ENCODE measurements around the gene RBM39.

DNA sequence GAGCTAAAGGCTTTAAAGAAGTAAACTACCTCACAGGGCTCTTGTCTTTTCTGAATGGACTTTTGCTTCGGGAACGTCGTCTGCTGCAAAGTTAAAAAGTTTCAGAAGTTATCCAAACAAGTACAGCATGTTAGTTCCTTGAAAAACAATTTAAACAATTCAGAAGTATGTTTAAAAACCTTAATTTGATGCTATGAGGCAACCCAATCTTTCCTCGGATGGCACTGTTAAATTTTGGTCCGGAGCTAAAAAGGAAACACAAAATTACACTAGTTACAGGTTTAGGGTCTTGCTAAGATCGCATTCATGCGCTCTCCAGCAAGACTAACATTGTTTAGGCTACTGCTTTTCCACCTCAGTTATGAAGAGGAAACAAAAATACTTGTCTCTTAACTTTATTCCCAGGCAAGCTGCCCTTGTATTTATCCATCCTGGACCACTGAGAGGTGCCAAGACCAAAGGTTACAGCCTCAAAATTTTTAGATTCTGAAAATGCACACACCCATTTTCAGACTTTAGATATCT is 12.7 kb downstream of the RBM39 start:
- TF ChIP-seq SRF (IDR thresholded peaks at IDR 0.05; ENCODE audit: low read depth in 2 of 2, low read length in 2 of 2): no peak
- TF ChIP-seq, protein P1, sequence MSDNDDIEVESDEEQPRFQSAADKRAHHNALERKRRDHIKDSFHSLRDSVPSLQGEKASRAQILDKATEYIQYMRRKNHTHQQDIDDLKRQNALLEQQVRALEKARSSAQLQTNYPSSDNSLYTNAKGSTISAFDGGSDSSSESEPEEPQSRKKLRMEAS (IDR thresholded peaks at IDR 0.05; ENCODE audit: low read depth, low read length): no peak

All from GM12878 (cell line).